HCT116 (cell line): ENCODE results near the gene POMT2. TPM values are rescaled to one million over a fixed set of nuclear protein-coding genes. Genes with fewer than 3 reads are reported as not detected.

Experiments
- ATAC-seq: fragments of 200-7000 bp; cut with Tn5 transposase; 2 replicates; pipeline ENCODE4 v1.9.1; 2020; ENCODE audit warnings: mild to moderate bottlenecking, moderate library complexity
- BruUV-seq: library from RNA; stranded (reverse); fragments of 400-500 nt; replicated peaks from 2 replicates; lab custom pipeline; 2021; lab: Mats Ljungman, UMichigan
- CTCF ChIA-PET: fragments of 300-600 bp; sonication (Branson Sonifier 250); formaldehyde crosslinking; loops from one replicate; lab custom pipeline; 2021; ENCODE audit warnings: antibody characterized with exemption; lab: Charles Lee
- POLR2A ChIA-PET: fragments of 300-600, 350-600 bp; sonication (Branson Sonifier 250); formaldehyde crosslinking; loops from one replicate; lab custom pipeline; 2021; ENCODE audit warnings: antibody characterized with exemption; lab: Charles Lee
- RAD21 ChIA-PET, 2 experiments: fragments of 300-600 bp; sonication (Branson Sonifier 250); formaldehyde crosslinking; loops; one replicate each; lab custom pipeline; 2023; ENCODE audit warnings: low total read pairs in 2 of 2; ENCODE audit not compliant: uncharacterized antibody in 2 of 2, unreplicated experiment in 2 of 2, low non-redundant PET in 1 of 2; lab: Charles Lee
- DNase-seq: peaks from one replicate; pipeline ENCODE4 v3.0.0-alpha.2; 2010; ENCODE audit warnings: low read depth, low spot score
- H2AFZ ChIP-seq: fragments of 200-600 bp; shearing (Covaris generic), sonication (generic); 2 replicates; pipeline ENCODE4 v1.6.1; 2017; ENCODE audit warnings: low read depth, mixed run types, mixed read lengths, antibody characterized with exemption, low read length; ENCODE audit not compliant: poor library complexity, severe bottlenecking
- H3K27ac ChIP-seq: 2 replicates; pipeline ENCODE4 v1.5.1; 2012; ENCODE audit warnings: low read depth, low read length
- H3K27me3 ChIP-seq: fragments of 200-600 bp; sonication (generic); 2 replicates; pipeline ENCODE4 v1.6.1; 2016; ENCODE audit warnings: mixed run types, low read length, mixed read lengths; ENCODE audit not compliant: insufficient read depth
- H3K36me3 ChIP-seq, 2 experiments: fragments of 200-500 bp in 1 of 2; fragments of 200-600 bp in 1 of 2; sonication (Bioruptor generic) in 1 of 2; sonication (generic) in 1 of 2; 2 replicates each; pipeline versions ENCODE4 v1.5.1 to v1.6.1; 2014 to 2016; ENCODE audit warnings: low read length in 2 of 2, inconsistent platforms in 1 of 2, mixed read lengths in 1 of 2, mixed run types in 1 of 2; ENCODE audit not compliant: insufficient read depth in 2 of 2, control insufficient read depth in 1 of 2
- H3K4me1 ChIP-seq, 2 experiments: fragments of 200-600 bp in 1 of 2; sonication (generic) in 1 of 2; 2 replicates each; pipeline versions ENCODE4 v1.5.1 to v1.6.1; 2012 to 2017; ENCODE audit warnings: low read length in 2 of 2, inconsistent platforms in 1 of 2, mild to moderate bottlenecking in 1 of 2, mixed read lengths in 1 of 2, mixed run types in 1 of 2, moderate library complexity in 1 of 2; ENCODE audit not compliant: insufficient read depth in 2 of 2, control insufficient read depth in 1 of 2
- H3K4me2 ChIP-seq: fragments of 200-600 bp; sonication (generic); 2 replicates; pipeline ENCODE4 v1.6.1; 2017; ENCODE audit warnings: mixed run types, low read length, mixed read lengths
- H3K4me3 ChIP-seq, 2 experiments: fragments of 200-600 bp in 1 of 2; sonication (generic) in 1 of 2; replicated peaks in 1 of 2; 2 replicates each; pipeline ENCODE4 v1.5.1; 2011 to 2016; ENCODE audit warnings: low read length in 2 of 2, control low read depth in 1 of 2, low read depth in 1 of 2, mild to moderate bottlenecking in 1 of 2, mixed read lengths in 1 of 2, mixed run types in 1 of 2
- H3K79me2 ChIP-seq: fragments of 200-600 bp; sonication (generic); 2 replicates; pipeline ENCODE4 v1.6.1; 2017; ENCODE audit warnings: mild to moderate bottlenecking, mixed run types, low read length, moderate library complexity, mixed read lengths; ENCODE audit not compliant: insufficient read depth
- H3K9ac ChIP-seq: fragments of 200-600 bp; sonication (generic); 2 replicates; pipeline ENCODE4 v1.6.1; 2016; ENCODE audit warnings: low read length, mixed read lengths
- H3K9me2 ChIP-seq: fragments of 200-600 bp; sonication (generic), shearing (Covaris generic); 2 replicates; pipeline ENCODE4 v1.6.1; 2017; ENCODE audit warnings: mixed run types, mild to moderate bottlenecking, moderate library complexity; ENCODE audit not compliant: insufficient read depth
- H3K9me3 ChIP-seq, 2 experiments: fragments of 200-500 bp in 1 of 2; fragments of 200-600 bp in 1 of 2; sonication (Bioruptor generic) in 1 of 2; sonication (generic) in 1 of 2; 2 replicates each; pipeline ENCODE4 v1.6.1; 2014 to 2017; ENCODE audit warnings: low read length in 2 of 2, mixed read lengths in 2 of 2, inconsistent platforms in 1 of 2, low read depth in 1 of 2, mild to moderate bottlenecking in 1 of 2, mixed run types in 1 of 2, moderate library complexity in 1 of 2; ENCODE audit not compliant: control insufficient read depth in 1 of 2, insufficient read depth in 1 of 2
- H4K20me1 ChIP-seq: fragments of 200-600 bp; sonication (generic), shearing (Covaris generic); 2 replicates; pipeline ENCODE4 v1.6.1; 2017; ENCODE audit warnings: mixed run types, mild to moderate bottlenecking, moderate library complexity; ENCODE audit not compliant: insufficient read depth
- CBX3 ChIP-seq: IDR thresholded peaks from 2 replicates; pipeline ENCODE4 v1.6.1; 2012; ENCODE audit warnings: low read depth
- EGR1 ChIP-seq: IDR thresholded peaks from 2 replicates; pipeline ENCODE4 v1.6.1; 2012; ENCODE audit warnings: low read depth
- ELF1 ChIP-seq: IDR thresholded peaks from 2 replicates; pipeline ENCODE4 v1.6.1; 2012; ENCODE audit warnings: low read depth, borderline replicate concordance
- EZH2 ChIP-seq: fragments of 200-600 bp; sonication (generic); IDR thresholded peaks from 2 replicates; pipeline ENCODE4 v1.6.1; 2017; ENCODE audit warnings: antibody characterized with exemption, mixed run types
- EZH2phosphoT487 ChIP-seq: fragments of 200-600 bp; IDR thresholded peaks from 2 replicates; pipeline ENCODE4 v1.6.1; 2018; ENCODE audit warnings: antibody characterized with exemption, borderline replicate concordance
- POLR2A ChIP-seq: IDR thresholded peaks from 2 replicates; pipeline ENCODE4 v1.7.0; 2011; ENCODE audit warnings: borderline replicate concordance; ENCODE audit not compliant: insufficient read depth, insufficient read length; ENCODE audit errors: extremely low read depth
- REST ChIP-seq: IDR thresholded peaks from 2 replicates; pipeline ENCODE4 v1.6.1; 2012; ENCODE audit warnings: low read depth
- SRF ChIP-seq: IDR thresholded peaks from 2 replicates; pipeline ENCODE4 v1.6.1; 2012; ENCODE audit warnings: low read depth
- YY1 ChIP-seq: IDR thresholded peaks from 2 replicates; pipeline ENCODE4 v1.6.1; 2011; ENCODE audit warnings: low read length, low read depth, moderate library complexity, mild to moderate bottlenecking; ENCODE audit not compliant: insufficient replicate concordance; ENCODE audit errors: extremely low read depth
- intact Hi-C: fragments of 100-400 bp; cut with micrococcal nuclease; formaldehyde crosslinking; loops from 2 replicates; pipeline ENCODE4 v1.10.0; 2022
- total RNA-seq: library from RNA; stranded (reverse); gene quantifications from one replicate; pipeline ENCODE4 v1.2.1, GENCODE V29; 2021; ENCODE audit not compliant: unreplicated experiment
- TF ChIP-seq, protein P1 (sequence below), 3 experiments: fragments of 200-600 bp in 1 of 3; sonication (generic) in 1 of 3; IDR thresholded peaks in 2 of 3; conservative IDR thresholded peaks in 1 of 3; 2 replicates each; pipeline ENCODE4 v1.5.1; 2012 to 2017; ENCODE audit warnings: low read depth in 2 of 3, low read length in 2 of 3, antibody characterized with exemption in 1 of 3, borderline replicate concordance in 1 of 3, control low read depth in 1 of 3, mild to moderate bottlenecking in 1 of 3, mixed read lengths in 1 of 3, mixed run types in 1 of 3, moderate library complexity in 1 of 3; ENCODE audit not compliant: insufficient read depth in 1 of 3
- TF ChIP-seq, protein P2 (sequence below): IDR thresholded peaks from 2 replicates; pipeline ENCODE4 v1.6.1; 2011; ENCODE audit warnings: mild to moderate bottlenecking, low read length, moderate library complexity; ENCODE audit not compliant: insufficient replicate concordance; ENCODE audit errors: extremely low read depth

The POMT2 gene
- total RNA-seq, 1 experiment from 2014 or later: 30.2 TPM

DNA sequence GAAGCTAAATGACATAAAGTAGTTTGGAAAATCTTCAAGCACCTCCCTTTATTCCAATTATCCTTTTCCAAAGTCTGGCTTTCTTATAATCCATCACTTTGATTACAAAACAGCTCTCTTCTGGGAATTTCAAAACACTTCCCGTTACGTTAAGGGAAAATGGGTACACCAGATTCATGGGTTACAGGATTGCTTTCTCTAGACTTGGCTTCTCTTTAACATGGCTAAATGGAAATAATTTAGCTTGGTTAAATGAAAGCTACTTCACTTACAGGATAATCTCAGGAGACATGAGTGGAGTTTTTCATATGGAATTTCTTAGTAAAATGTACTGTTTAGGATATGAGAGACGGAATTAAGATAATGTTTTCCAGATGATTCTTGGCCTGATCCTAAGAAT is 14.9 kb upstream of the POMT2 start (continued):
- TF ChIP-seq, protein P1, sequence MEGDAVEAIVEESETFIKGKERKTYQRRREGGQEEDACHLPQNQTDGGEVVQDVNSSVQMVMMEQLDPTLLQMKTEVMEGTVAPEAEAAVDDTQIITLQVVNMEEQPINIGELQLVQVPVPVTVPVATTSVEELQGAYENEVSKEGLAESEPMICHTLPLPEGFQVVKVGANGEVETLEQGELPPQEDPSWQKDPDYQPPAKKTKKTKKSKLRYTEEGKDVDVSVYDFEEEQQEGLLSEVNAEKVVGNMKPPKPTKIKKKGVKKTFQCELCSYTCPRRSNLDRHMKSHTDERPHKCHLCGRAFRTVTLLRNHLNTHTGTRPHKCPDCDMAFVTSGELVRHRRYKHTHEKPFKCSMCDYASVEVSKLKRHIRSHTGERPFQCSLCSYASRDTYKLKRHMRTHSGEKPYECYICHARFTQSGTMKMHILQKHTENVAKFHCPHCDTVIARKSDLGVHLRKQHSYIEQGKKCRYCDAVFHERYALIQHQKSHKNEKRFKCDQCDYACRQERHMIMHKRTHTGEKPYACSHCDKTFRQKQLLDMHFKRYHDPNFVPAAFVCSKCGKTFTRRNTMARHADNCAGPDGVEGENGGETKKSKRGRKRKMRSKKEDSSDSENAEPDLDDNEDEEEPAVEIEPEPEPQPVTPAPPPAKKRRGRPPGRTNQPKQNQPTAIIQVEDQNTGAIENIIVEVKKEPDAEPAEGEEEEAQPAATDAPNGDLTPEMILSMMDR (IDR thresholded peaks at IDR 0.05 in 2 of 3, conservative IDR thresholded peaks at IDR 0.05 in 1 of 3; ENCODE audit: borderline replicate concordance in 1 of 3, insufficient read depth in 1 of 3, low read depth in 2 of 3, low read length in 2 of 3): no peak

DNA sequence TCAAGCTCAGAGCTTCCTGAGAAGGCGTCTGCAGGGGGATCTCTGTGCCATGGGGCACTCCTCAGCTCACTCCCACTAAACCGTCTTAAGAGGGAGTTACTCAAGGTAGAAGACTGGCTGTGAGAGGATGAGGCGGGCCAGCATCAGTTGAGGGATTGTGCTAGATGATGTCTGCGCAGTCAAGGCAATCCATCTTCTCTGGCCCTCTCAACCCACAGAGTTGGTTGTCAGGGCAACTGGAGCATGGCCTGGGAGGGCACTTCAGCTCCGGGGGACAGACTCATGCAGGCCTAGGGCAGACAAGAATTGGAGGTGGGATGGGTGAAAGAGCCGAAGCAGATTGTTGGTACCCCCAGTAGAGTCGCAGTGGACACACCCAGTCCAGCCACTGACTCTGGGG is 9.2 kb upstream of the POMT2 start:
- no peaks in the 10 kb centered on the region for H4K20me1 ChIP-seq
- no peaks in the 10 kb centered on the region for H3K79me2 ChIP-seq
- no peaks in the 10 kb centered on the region for H3K4me1 ChIP-seq
- no peak overlapping the region for H2AFZ ChIP-seq
- H3K4me2 ChIP-seq: no peak overlapping the region
- BruUV-seq: no TSS peak
- ChIA-PET RAD21 (no interaction called here), CTCF (interaction anchor here (1.6 kb wide), 1 partner anchor 9 kb away, joined by 5 read pairs; the partner anchor contains the start of genes GSTZ1 and POMT2), POLR2A (no interaction called here)
- no peaks in the 10 kb centered on the region for H3K9me2 ChIP-seq
- TF ChIP-seq CBX3: no peak
- DNase-seq (no peak), ATAC-seq (no peak)
- H3K9me3 ChIP-seq: no peaks in the 10 kb centered on the region
- H3K27ac ChIP-seq: no peak overlapping the region
- intact Hi-C loops: no loop called here
- H3K36me3 ChIP-seq: no peaks in the 10 kb centered on the region
- no peak overlapping the region for H3K4me3 ChIP-seq
- no peaks in the 10 kb centered on the region for H3K27me3 ChIP-seq
- H3K9ac ChIP-seq: no peak overlapping the region

DNA sequence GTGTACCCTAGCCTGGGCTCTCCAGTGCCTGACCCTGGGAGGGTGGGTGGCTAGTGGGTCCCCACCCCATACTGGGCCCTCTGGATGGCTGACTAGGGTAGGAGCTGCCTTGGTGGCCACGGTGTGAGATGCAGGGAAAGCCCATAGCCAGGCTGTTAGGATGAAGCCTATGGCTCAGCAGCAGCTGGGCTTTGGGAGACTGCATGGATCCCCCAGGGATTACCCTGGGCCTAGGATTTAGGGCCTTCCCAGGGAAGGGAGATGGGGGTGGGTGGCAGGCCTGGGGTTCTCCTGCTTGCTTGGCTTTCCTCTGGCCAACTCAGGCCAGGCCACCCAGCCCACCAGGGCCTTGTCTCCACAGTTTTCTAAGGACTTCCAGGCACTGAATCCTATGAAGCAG is 6.4 kb upstream of the POMT2 start:
- Histone ChIP-seq H4K20me1 (no peaks in the 10 kb centered on the region), H2AFZ (no peak overlapping the region), H3K4me2 (no peak overlapping the region), H3K27ac (no peak overlapping the region), H3K9ac (no peak overlapping the region), H3K27me3 (no peaks in the 10 kb centered on the region), H3K9me2 (no peaks in the 10 kb centered on the region), H3K9me3 (no peaks in the 10 kb centered on the region), H3K36me3 (no peaks in the 10 kb centered on the region), H3K4me1 (peaks cover 6% of the 10 kb centered on the region in 2 experiments; a peak in 3 of 4 replicates), H3K79me2 (peaks cover 1% of the 10 kb centered on the region; the same call in 1 of the 2 replicates), H3K4me3 (no peak overlapping the region)
- no peak for DNase-seq
- ChIA-PET RAD21 (no interaction called here), POLR2A (no interaction called here), CTCF (no interaction called here)
- intact Hi-C loops: no loop called here
- BruUV-seq: no TSS peak
- ATAC-seq: no peak
- TF ChIP-seq ELF1 (no peak), POLR2A (no peak), EZH2 (no peak), EZH2phosphoT487 (no peak), REST (no peak), EGR1 (no peak), YY1 (no peak), SRF (no peak)
- TF ChIP-seq, protein P2, sequence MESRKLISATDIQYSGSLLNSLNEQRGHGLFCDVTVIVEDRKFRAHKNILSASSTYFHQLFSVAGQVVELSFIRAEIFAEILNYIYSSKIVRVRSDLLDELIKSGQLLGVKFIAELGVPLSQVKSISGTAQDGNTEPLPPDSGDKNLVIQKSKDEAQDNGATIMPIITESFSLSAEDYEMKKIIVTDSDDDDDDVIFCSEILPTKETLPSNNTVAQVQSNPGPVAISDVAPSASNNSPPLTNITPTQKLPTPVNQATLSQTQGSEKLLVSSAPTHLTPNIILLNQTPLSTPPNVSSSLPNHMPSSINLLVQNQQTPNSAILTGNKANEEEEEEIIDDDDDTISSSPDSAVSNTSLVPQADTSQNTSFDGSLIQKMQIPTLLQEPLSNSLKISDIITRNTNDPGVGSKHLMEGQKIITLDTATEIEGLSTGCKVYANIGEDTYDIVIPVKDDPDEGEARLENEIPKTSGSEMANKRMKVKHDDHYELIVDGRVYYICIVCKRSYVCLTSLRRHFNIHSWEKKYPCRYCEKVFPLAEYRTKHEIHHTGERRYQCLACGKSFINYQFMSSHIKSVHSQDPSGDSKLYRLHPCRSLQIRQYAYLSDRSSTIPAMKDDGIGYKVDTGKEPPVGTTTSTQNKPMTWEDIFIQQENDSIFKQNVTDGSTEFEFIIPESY: no peak
